Frontal cortex (tissue), 4 donors: ENCODE results near the gene NCAM1. TPM values are rescaled to one million over a fixed set of nuclear protein-coding genes. Genes with fewer than 3 reads are reported as not detected.

Experiments used
- DNase-seq, 2 donors: peaks; one replicate each; pipeline ENCODE4 v3.0.0; 2012; ENCODE audit warnings: low spot score in 2 of 2
- FAIRE-seq: peaks from 2 replicates; lab custom pipeline; 2012; peaks lifted over from hg19 to GRCh38; lab: Jason Lieb, UNC
- total RNA-seq: library from RNA; depleted of rRNA; stranded (reverse); fragments of >200 nt; gene quantifications from one replicate; pipeline ENCODE4 v1.2.3, GENCODE V29; 2014
- donor health status: control.
- donor health status: control.
- donor health status: control.

The NCAM1 gene
- total RNA-seq, 1 donor from 2014 or later = 515 TPM

DNA sequence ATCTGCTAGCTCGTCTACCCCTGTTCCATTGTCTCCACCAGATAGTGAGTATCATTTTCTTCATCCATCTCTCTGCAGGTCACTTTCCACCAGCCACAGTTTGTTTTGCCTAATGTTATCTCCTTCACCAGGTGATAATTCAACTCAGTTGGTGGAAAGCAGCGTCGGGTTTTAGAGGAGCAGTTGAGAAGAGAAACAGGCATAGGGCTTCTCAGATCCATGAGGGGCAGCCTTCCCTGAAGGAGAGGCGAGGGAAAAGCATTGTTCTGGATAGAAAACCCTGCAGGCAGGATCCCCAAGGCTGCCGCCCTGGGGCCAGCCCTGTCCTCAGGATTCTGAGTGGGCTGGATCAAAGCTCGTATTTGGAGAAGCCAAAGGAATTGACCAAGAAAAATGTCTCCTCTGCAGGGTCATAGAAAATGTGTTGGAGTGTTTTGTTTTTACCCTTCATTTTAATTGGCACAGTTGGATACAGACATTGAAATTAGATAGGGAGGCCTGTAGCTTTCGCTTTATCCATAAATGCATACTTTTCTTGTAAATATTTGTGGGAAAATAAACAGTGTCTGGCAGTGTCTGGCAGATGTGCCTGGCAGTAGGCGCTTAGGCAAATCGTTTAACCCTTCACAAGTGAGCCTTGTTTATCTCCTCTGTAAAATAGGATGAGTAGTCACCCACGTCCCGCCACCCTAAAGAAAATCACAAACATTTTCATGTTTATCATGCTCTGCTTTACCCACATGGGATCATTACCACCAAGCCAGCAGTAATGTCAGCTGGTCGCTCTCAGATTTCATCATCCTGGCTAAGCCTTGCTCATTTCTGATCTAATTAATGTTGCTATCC, 279.8 kb downstream of the NCAM1 start:
- DNase-seq (no peak), FAIRE-seq (no peak)

- no peak for FAIRE-seq
- no peak for DNase-seq
Observed at GRCh38 chr11:113241636-113242054, 280.4 kb downstream of the NCAM1 start.

DNA sequence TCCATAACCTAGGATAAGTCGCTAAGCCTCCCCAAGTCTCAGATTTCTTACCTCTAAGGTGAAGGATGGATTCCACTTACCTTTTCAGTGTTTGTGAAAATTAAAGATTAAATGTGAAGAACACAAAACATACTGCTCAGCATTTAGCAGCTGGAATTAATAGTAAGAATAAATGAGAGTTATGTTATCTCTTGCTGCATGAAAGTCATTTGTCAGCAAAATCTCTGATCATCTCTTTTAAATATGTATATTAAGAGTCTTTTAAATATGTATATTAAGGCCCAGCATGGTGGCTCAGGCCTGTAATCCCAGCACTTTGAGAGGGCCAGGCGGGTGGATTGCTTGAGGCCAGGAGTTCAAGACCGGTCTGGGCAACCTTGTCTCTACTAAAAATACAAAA, 280.8 kb downstream of the NCAM1 start:
- FAIRE-seq = no peak

GRCh38 chr11:113242767-113243397, 281.7 kb downstream of the NCAM1 start:
- DNase-seq = no peak
- no peak for FAIRE-seq

More for the DNA sequence above, 280.8 kb downstream of the NCAM1 start:
- DNase-seq = no peak

DNA sequence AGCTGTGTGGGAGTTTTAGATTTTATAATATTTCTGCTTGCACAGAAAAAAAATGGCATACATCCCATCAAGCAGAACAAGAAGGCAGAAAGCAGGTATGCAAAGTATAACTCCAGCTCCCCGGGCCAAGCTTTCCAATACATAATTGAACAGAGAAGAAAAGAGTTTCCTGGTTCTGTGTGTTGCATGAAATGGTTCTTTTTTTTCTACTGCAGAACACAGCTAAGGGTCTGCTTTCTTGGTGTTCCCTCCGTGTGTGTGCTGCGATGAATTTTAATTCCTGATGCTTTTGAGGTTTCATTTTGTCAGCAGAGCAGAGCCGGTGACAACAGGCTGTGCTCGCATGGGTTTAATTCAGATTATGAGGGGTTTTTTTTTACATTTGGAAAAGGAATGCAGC, 282.5 kb downstream of the NCAM1 start:
- DNase-seq = no peak

GRCh38 chr11:113245216-113245615, 284.0 kb downstream of the NCAM1 start:
- FAIRE-seq = no peak

More for the DNA sequence above, 282.5 kb downstream of the NCAM1 start:
- no peak for FAIRE-seq

GRCh38 chr11:113247221-113247620, 286.0 kb downstream of the NCAM1 start:
- no peak for FAIRE-seq
- DNase-seq = no peak

More at GRCh38 chr11:113245216-113245615, 284.0 kb downstream of the NCAM1 start:
- no peak for DNase-seq

DNA sequence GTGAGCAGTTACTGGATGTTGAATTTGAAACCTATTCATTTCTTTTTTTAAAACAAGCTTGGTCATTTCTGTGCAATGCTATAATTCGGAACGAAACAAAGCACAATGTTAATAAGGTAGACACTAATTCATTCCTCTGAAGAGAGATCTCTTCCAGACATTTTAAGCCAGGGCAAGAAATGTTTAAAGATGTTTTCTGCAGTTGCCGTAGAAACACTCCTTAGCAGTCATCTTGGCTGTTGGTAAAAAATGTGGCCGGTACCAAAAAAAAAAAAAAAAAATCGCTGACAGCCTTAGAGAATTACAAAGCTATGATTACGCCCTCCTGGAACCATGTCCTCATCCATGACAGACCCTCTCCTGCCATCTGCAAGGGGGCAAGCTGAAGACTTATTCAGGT, 286.7 kb downstream of the NCAM1 start:
- DNase-seq = no peak
- FAIRE-seq = no peak

DNA sequence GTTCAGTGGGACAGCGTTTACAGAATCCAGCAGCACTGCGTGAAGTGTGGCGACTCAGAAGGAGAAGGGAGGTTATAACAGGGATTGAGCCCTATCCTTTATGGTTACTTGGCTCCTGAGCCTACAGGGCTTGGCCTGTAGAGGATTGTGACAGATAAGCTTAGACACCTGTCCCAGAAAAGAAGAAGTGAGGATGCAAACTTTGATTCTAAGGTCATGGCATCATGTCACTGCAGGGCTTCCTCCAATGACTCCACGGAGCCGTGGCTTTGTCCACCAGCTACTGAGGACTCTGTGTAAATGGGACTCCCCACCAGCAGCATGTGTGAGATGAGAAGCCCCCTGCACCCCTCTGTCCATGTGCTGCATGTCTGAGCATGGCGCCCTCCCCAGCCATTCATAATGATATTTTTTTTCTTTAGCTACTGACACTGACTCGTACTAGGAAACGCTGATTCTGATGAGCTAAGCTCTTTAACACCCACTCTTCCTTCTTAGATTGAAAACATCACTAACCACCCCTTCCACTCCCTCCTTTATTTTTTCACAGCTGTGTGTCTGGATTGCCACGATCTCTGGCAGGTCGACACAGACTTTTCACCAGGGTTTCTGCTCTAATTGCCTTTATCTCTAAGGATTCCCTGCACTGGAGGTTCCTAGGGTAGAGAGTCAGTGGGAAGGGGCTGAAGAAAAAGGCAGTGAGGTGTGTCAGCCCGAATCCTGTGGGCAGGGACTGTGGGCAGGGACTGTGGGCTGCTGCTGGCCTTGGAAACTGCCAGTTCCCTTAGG, 287.7 kb downstream of the NCAM1 start:
- no peak for DNase-seq
- FAIRE-seq = no peak

DNA sequence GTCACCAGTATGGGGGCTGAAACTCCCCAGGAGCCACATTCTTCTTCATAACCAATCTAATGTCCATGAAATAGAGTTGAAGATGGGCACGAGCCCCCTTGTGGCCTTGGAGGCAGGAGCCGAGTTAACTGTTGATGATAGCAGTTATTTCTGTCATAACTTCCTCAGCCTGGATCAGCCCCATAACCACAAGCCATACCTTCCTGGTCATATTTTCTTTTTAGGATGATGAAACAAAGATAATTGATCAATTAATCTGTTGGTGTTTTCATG, 288.2 kb downstream of the NCAM1 start:
- FAIRE-seq (no peak), DNase-seq (no peak)

DNA sequence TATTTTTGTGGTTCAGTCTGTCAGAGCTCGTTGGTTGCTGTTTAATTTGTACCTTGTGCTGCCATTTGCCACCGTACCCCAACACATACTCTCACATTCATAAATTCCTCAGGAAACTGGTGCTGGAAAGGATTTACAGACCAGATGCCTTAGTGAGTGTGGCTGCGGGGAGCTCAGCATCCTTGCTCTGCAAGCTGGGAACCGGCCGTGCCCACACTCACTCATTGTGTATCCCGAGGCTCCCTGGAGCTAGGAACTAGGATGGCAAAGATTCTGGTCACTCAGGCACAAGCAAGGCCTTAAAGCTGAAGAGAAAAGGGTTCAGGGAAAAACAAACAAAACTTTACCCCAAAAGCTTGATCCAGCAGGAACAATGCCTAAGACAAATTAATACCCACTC, 288.6 kb downstream of the NCAM1 start:
- FAIRE-seq (no peak), DNase-seq (no peak)

- FAIRE-seq = no peak
- no peak for DNase-seq
Observed at GRCh38 chr11:113251281-113251680, 290.1 kb downstream of the NCAM1 start.

- FAIRE-seq (no peak), DNase-seq (no peak)
Observed at GRCh38 chr11:113253406-113253805, 292.2 kb downstream of the NCAM1 start.

DNA sequence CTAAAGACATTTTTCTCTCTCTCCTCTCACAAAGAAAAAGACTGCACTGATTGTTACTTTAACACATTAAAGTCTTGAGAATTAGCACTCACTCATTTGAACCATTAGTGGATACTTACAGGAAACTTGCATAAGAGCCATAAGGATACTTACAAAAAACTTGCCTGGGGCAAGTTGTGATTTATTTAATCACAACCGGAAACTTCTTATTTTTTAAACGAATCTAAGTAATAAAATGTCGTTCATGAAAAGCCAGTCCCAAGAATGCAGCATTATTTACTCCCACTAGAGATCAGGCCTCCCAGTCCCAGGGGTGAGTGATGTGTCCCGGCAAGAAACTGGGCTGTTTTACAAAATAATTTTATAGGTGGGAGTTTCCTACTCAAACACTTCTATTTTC, 293.9 kb downstream of the NCAM1 start:
- DNase-seq (no peak), FAIRE-seq (no peak)

- FAIRE-seq = no peak
- DNase-seq = no peak
Observed at GRCh38 chr11:113255741-113256140, 294.5 kb downstream of the NCAM1 start.

DNA sequence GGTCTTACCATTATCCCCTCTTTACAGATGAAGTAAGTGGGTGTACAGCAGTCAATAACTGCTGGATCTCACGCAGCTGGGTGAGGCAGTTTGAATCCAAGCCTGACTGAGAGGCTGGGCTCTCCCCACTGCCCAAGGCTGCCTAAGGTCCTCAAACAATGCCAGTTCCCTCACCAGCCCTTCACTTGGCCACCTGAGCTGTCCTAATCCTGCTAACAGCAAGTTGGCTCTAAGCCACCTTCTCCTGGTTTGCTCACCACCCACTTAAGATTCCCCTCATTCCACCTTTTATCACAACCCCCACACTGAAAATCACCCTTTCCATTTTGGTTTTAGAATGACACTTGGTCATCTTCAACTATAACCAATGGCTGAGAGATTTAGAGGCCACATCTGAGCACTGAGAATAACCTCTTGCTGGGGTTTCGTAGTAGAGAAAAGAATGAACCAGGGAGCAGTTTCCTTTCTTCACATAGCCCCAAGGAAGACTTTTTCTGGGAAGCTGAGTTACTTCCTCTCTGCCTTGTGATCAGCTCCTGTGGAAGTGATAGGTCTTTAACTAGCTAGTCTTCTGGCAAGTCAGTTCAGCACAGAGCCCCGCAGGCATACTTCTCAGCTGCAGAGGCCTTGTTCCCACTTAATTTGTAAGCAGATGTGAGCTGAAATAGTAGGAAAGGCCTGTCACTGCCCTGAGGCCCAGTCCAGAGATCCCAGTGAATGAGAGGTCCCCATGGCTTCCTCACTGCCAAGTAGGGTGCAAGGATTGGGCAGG, 295.4 kb downstream of the NCAM1 start:
- no peak for DNase-seq
- FAIRE-seq = no peak

DNA sequence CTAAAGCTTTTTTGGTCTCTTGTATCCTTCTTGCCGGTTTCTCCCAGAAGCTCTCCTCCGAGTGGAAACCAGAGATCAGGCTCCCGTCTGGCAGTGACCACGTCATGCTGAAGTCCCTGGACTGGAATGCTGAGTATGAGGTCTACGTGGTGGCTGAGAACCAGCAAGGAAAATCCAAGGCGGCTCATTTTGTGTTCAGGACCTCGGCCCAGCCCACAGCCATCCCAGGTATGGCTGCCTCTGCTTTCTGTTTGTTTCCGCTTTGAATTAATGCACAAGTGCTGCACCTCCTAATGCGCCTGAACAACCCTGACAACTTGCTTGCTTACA, 298.8 kb downstream of the NCAM1 start:
- FAIRE-seq (no peak), DNase-seq (no peak)

DNA sequence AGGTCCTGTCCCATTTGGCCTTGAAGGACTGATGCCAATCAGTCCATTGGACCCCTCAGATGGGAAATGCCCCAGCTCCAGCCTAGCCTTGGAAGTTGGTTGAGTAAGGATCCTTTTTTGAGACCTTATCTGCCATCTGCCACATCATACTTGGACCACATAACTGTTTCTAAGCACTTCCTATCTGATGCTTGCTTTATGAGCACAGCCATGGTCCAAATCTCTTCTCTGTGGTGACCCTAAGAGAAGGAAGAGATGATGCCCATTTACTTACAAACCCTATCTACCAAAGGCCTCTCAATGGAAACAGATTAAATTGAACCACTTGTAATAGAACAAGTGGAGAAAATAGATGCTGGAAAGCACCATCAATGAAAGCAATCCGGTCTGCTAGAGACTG, 299.3 kb downstream of the NCAM1 start:
- DNase-seq (no peak), FAIRE-seq (no peak)

- no peak for FAIRE-seq
Observed at GRCh38 chr11:113261709-113262475, 300.7 kb downstream of the NCAM1 start.

DNA sequence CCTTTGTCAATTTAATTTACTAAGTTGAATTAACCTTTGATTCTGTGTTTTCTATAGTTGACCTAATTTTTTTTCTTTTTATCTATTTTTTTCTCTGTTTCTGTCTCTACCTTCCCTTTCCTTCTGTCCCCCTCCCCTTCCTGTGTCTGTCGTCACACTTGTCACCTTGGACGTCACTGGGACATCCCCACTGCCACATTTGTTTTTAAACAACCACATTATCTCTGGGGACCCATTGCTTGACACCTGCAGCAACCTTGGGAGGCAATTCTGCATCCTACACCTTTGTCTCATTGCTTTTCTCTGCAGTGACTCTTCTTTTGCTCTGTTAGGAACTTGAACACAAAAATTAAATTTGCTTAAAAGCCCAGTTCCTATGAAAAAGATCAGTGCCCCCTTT, 301.4 kb downstream of the NCAM1 start:
- FAIRE-seq (no peak), DNase-seq (no peak)

More at GRCh38 chr11:113261709-113262475, 300.7 kb downstream of the NCAM1 start:
- DNase-seq = no peak
